HepG2 (cell line): ENCODE results near the gene TMEM219. TPM values are rescaled to one million over a fixed set of nuclear protein-coding genes. Genes with fewer than 3 reads are reported as not detected.

ENCODE experiments used
- ATAC-seq: fragments of 200-7000 bp; cut with Tn5 transposase; 3 replicates; pipeline ENCODE4 v1.9.1; 2020; ENCODE audit warnings: mild to moderate bottlenecking, moderate library complexity
- BruUV-seq: library from RNA; stranded (reverse); fragments of 400-500 nt; replicated peaks from 2 replicates; lab custom pipeline; 2021; lab: Mats Ljungman, UMichigan
- CTCF ChIA-PET: fragments of 300-600 bp; formaldehyde crosslinking; extraction: SDS; loops from one replicate; lab custom pipeline; 2021; ENCODE audit warnings: low total read pairs, inconsistent platforms, low intra/inter-chr PET ratio; lab: Yijun Ruan, JAX
- POLR2A ChIA-PET: fragments of 350-600 bp; sonication (Branson Sonifier 250); formaldehyde crosslinking; loops from one replicate; lab custom pipeline; 2020; ENCODE audit warnings: antibody characterized with exemption, inconsistent platforms; lab: Yijun Ruan, JAX
- DNase-seq: peaks from one replicate; pipeline ENCODE4 v3.0.0-alpha.2; 2015; ENCODE audit warnings: low spot score
- FAIRE-seq: peaks from 3 replicates; lab custom pipeline; 2011; peaks lifted over from hg19 to GRCh38; lab: Jason Lieb, UNC
- H2AFZ ChIP-seq: one replicate; pipeline ENCODE4 v1.6.1; 2011; ENCODE audit warnings: low read length, inconsistent platforms
- H3K27ac ChIP-seq: fragments of 300-600 bp; 3 replicates; pipeline ENCODE4 v1.8.0; 2011; ENCODE audit warnings: mixed run types, mild to moderate bottlenecking, mixed read lengths, low read length, inconsistent platforms; ENCODE audit not compliant: insufficient read depth; ENCODE audit errors: extremely low read length
- H3K27me3 ChIP-seq, 2 experiments: fragments of 200-600 bp in 1 of 2; 2 replicates in 1 of 2; 3 replicates in 1 of 2; pipeline versions ENCODE4 v1.6.0 to v1.8.0; 2011; ENCODE audit warnings: low read length in 2 of 2, mild to moderate bottlenecking in 2 of 2, moderate library complexity in 2 of 2, inconsistent platforms in 1 of 2; ENCODE audit not compliant: insufficient read depth in 2 of 2, control insufficient read depth in 1 of 2
- H3K36me3 ChIP-seq, 2 experiments: fragments of 200-600 bp in 1 of 2; replicated peaks in 1 of 2; 2 replicates in 1 of 2; 3 replicates in 1 of 2; pipeline versions ENCODE4 v1.5.1 to v1.8.0; 2011; ENCODE audit warnings: low read length in 2 of 2, inconsistent platforms in 1 of 2; ENCODE audit not compliant: insufficient read depth in 2 of 2, control insufficient read depth in 1 of 2
- H3K4me1 ChIP-seq: 2 replicates; pipeline ENCODE4 v1.5.1; 2012; ENCODE audit warnings: low read length, inconsistent platforms; ENCODE audit not compliant: insufficient read depth
- H3K4me2 ChIP-seq: 2 replicates; pipeline ENCODE4 v1.6.0; 2011; ENCODE audit warnings: low read depth, low read length, inconsistent platforms
- H3K4me3 ChIP-seq, 3 experiments: fragments of 200-600 bp in 1 of 3; sonication (generic), shearing (Covaris generic) in 1 of 3; replicated peaks in 1 of 3; 2 replicates each; pipeline ENCODE4 v1.5.1; 2011 to 2016; ENCODE audit warnings: low read length in 3 of 3, inconsistent platforms in 2 of 3, low read depth in 2 of 3, mild to moderate bottlenecking in 2 of 3, control low read depth in 1 of 3, mixed read lengths in 1 of 3; ENCODE audit not compliant: insufficient read depth in 1 of 3
- H3K79me2 ChIP-seq: one replicate; pipeline ENCODE4 v1.6.1; 2011; ENCODE audit warnings: low read length, inconsistent platforms; ENCODE audit not compliant: insufficient read depth
- H3K9ac ChIP-seq: 2 replicates; pipeline ENCODE4 v1.6.0; 2011; ENCODE audit warnings: mild to moderate bottlenecking, low read depth, low read length, inconsistent platforms; ENCODE audit not compliant: insufficient read depth
- H3K9me3 ChIP-seq: 2 replicates; pipeline ENCODE4 v1.5.1; 2012; ENCODE audit warnings: mild to moderate bottlenecking, low read length
- H4K20me1 ChIP-seq: 2 replicates; pipeline ENCODE4 v1.6.0; 2011; ENCODE audit warnings: inconsistent platforms, mild to moderate bottlenecking, low read length, moderate library complexity; ENCODE audit not compliant: insufficient read depth
- HOXA9 ChIP-seq: sonication (generic); formaldehyde crosslinking; IDR thresholded peaks from 2 replicates; pipeline ENCODE4 v1.8.1; 2022; ENCODE audit warnings: missing genetic modification reagents, mild to moderate bottlenecking, moderate library complexity, borderline replicate concordance
- KLF13 ChIP-seq: sonication (generic); formaldehyde crosslinking; IDR thresholded peaks from 2 replicates; pipeline ENCODE4 v1.4.0; 2020; ENCODE audit warnings: mild to moderate bottlenecking, missing genetic modification reagents
- NFIC ChIP-seq: IDR thresholded peaks from 2 replicates; pipeline ENCODE4 v1.6.1; 2012; ENCODE audit warnings: mild to moderate bottlenecking, low read length, inconsistent platforms
- POLR2G ChIP-seq: fragments of 200-400 bp; formaldehyde crosslinking; IDR thresholded peaks from 2 replicates; pipeline ENCODE4 v1.6.1; 2018; ENCODE audit warnings: mild to moderate bottlenecking, low read depth, low read length, moderate library complexity
- RBFOX2 ChIP-seq: fragments of 200-400 bp; formaldehyde crosslinking; IDR thresholded peaks from 2 replicates; pipeline ENCODE4 v1.6.1; 2017; ENCODE audit warnings: low read depth, mild to moderate bottlenecking, low read length
- ZBTB8A ChIP-seq: sonication (generic); formaldehyde crosslinking; IDR thresholded peaks from 2 replicates; pipeline ENCODE4 v1.4.0; 2020; ENCODE audit warnings: mild to moderate bottlenecking, low read depth, missing genetic modification reagents, borderline replicate concordance
- ZFY ChIP-seq: sonication (generic); formaldehyde crosslinking; IDR thresholded peaks from 2 replicates; pipeline ENCODE4 v1.4.0; 2020; ENCODE audit warnings: missing genetic modification reagents
- ZNF121 ChIP-seq: sonication (generic); formaldehyde crosslinking; IDR thresholded peaks from 2 replicates; pipeline ENCODE4 v1.5.0; 2020; ENCODE audit warnings: mild to moderate bottlenecking, missing genetic modification reagents
- ZNF180 ChIP-seq: sonication (generic); formaldehyde crosslinking; IDR thresholded peaks from 2 replicates; pipeline ENCODE4 v1.4.0; 2020; ENCODE audit warnings: low read depth, missing genetic modification reagents, borderline replicate concordance
- ZNF496 ChIP-seq: sonication (generic); formaldehyde crosslinking; IDR thresholded peaks from 2 replicates; pipeline ENCODE4 v1.8.1; 2023; ENCODE audit warnings: mild to moderate bottlenecking, moderate library complexity, missing genetic modification reagents; ENCODE audit not compliant: insufficient replicate concordance
- ZNF761 ChIP-seq: sonication (generic); formaldehyde crosslinking; conservative IDR thresholded peaks from 2 replicates; pipeline ENCODE4 v1.4.0; 2020; ENCODE audit warnings: mild to moderate bottlenecking, missing genetic modification reagents
- ZNF781 ChIP-seq: sonication (generic); formaldehyde crosslinking; IDR thresholded peaks from 2 replicates; pipeline ENCODE4 v1.5.1; 2020; ENCODE audit warnings: borderline replicate concordance, mild to moderate bottlenecking, missing genetic modification reagents; ENCODE audit errors: not compliant biosample characterization
- ZSCAN30 ChIP-seq: sonication (generic); formaldehyde crosslinking; IDR thresholded peaks from 2 replicates; pipeline ENCODE4 v1.5.0; 2020; ENCODE audit warnings: mild to moderate bottlenecking, missing genetic modification reagents
- WGBS: methylation state at CpG from one replicate; pipeline ENCODE4 v1.1.6; 2017; ENCODE audit warnings: low lambda C conversion rate; 5-methylcytosine and 5-hydroxymethylcytosine counted together
- in situ Hi-C: cut with HindIII; loops from 2 replicates; pipeline ENCODE4 v1.10.0; 2017; ENCODE audit warnings: low pct_unique_long_range_greater_than_20kb; ENCODE audit not compliant: extremely low pct_ligation_motif_present
- intact Hi-C: fragments of 100-400 bp; cut with micrococcal nuclease; formaldehyde crosslinking; loops from one replicate; pipeline ENCODE4 v1.10.0; 2022; ENCODE audit not compliant: unreplicated experiment
- polyA plus RNA-seq, 8 experiments: library from polyadenylated mRNA; depleted of rRNA in 3 of 8; stranded (reverse) in 7 of 8; unstranded in 1 of 8; fragments of >200 nt; fragmentation: Illumina TruSeq in 4 of 8; extraction: Trizol in 4 of 8; gene quantifications; 2 replicates each; pipeline versions ENCODE4 v1.2.1 to v1.2.3, GENCODE V29; 2011 to 2016; ENCODE audit warnings: low read depth in 4 of 8, missing spikeins in 1 of 8, mixed read lengths in 1 of 8; ENCODE audit not compliant: insufficient read depth in 1 of 8
- total RNA-seq, 5 experiments: library from RNA; depleted of rRNA; stranded (reverse); fragments of >200 nt; fragmentation: Illumina TruSeq; extraction: Trizol; gene quantifications; 2 replicates each; pipeline ENCODE4 v1.2.3, GENCODE V29; 2016; ENCODE audit warnings: low read depth in 1 of 5
- TF ChIP-seq, protein P1 (sequence below): sonication (generic); formaldehyde crosslinking; IDR thresholded peaks from 2 replicates; pipeline ENCODE4 v1.5.0; 2020; ENCODE audit warnings: mild to moderate bottlenecking, missing genetic modification reagents, moderate library complexity
- TF ChIP-seq, protein P2 (sequence below): sonication (generic); formaldehyde crosslinking; IDR thresholded peaks from 2 replicates; pipeline ENCODE4 v1.8.1; 2022; ENCODE audit warnings: mild to moderate bottlenecking, missing genetic modification reagents
- TF ChIP-seq, protein P3 (sequence below): sonication (generic); formaldehyde crosslinking; IDR thresholded peaks from 2 replicates; pipeline ENCODE4 v1.4.0; 2020; ENCODE audit warnings: mild to moderate bottlenecking, missing genetic modification reagents
- TF ChIP-seq, protein P4 (sequence below): sonication (generic); formaldehyde crosslinking; IDR thresholded peaks from 2 replicates; pipeline ENCODE4 v1.5.1; 2020; ENCODE audit warnings: missing genetic modification reagents, mild to moderate bottlenecking, borderline replicate concordance

TMEM219 gene
- total and polyA plus RNA-seq, 2 of the 13 experiments (the other 11 are each of a cell fraction or from before 2014, with no cell fraction given) = 105 to 115 TPM

DNA sequence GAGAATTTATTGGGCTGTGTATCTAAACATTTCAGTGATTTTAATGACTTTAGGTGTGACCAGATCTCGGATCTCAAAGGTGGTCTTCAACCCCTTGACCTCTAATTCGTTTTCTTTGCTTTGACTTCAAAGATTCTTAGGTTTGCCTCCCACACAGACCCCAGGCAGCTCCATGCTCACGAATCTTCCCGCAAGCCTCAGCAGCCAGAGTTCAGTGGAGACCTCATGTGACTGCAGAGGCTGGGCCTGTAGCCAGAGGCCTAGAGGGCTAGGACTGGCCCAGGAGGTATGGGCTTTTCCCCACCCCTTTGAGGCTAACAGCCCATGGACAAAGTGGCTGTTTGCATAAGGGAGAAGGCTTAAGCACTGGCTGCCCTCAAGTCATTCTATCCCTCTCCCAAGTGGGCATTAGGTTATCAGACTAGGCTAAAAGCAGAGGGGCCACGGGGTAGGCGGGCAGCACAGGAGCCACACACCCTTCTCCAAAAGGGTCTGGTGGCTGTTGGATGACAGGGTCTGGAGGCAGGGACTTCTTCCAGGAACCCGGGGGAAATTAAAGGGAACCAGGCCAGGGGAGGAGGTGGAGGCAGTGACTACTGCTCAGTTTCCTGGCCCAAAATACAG lies 30.6 kb downstream of the TMEM219 start:
- intact Hi-C loops = no loop called here
- BruUV-seq = no TSS peak
- FAIRE-seq = no peak
- Histone ChIP-seq H3K4me3 (no peak overlapping the region), H3K27ac (no peak overlapping the region), H3K36me3 (peaks cover 23 to 55% of the 10 kb centered on the region in 2 experiments), H3K27me3 (peaks cover 0 to 5% of the 10 kb centered on the region in 2 experiments; a peak in 1 of 5 replicates), H3K4me2 (no peak overlapping the region), H3K9ac (no peak overlapping the region), H3K9me3 (no peaks in the 10 kb centered on the region), H3K4me1 (peaks cover 22% of the 10 kb centered on the region), H2AFZ (no peak overlapping the region), H4K20me1 (no peaks in the 10 kb centered on the region), H3K79me2 (peaks cover 9% of the 10 kb centered on the region)
- no peak for ATAC-seq
- CTCF ChIA-PET = no interaction called here
- in situ Hi-C loops = no loop called here
- POLR2A ChIA-PET = interaction anchor here (1.2 to 2.0 kb wide), 3 partner anchors 16 to 185 kb away, joined by 3 to 10 read pairs (median 6); partner anchors contain the start of gene KCTD13
- DNase-seq = no peak
- 92% methylated on average over 7 of the region's 7 CpGs for WGBS
- TF ChIP-seq RBFOX2 = peak; percentile 10; the same call in 1 of the 2 replicates
- peak; percentile 20; the same call in 1 of the 2 replicates for TF ChIP-seq POLR2G
- TF ChIP-seq ZNF781 (CRISPR knock-in tag) = no peak
- TF ChIP-seq HOXA9 (CRISPR knock-in tag) = no peak
- no peak for TF ChIP-seq NFIC
- no peak for TF ChIP-seq ZSCAN30 (CRISPR knock-in tag)
- no peak for TF ChIP-seq ZBTB8A (CRISPR knock-in tag)
- TF ChIP-seq, protein P1, sequence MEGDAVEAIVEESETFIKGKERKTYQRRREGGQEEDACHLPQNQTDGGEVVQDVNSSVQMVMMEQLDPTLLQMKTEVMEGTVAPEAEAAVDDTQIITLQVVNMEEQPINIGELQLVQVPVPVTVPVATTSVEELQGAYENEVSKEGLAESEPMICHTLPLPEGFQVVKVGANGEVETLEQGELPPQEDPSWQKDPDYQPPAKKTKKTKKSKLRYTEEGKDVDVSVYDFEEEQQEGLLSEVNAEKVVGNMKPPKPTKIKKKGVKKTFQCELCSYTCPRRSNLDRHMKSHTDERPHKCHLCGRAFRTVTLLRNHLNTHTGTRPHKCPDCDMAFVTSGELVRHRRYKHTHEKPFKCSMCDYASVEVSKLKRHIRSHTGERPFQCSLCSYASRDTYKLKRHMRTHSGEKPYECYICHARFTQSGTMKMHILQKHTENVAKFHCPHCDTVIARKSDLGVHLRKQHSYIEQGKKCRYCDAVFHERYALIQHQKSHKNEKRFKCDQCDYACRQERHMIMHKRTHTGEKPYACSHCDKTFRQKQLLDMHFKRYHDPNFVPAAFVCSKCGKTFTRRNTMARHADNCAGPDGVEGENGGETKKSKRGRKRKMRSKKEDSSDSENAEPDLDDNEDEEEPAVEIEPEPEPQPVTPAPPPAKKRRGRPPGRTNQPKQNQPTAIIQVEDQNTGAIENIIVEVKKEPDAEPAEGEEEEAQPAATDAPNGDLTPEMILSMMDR (CRISPR knock-in tag) = no peak
- TF ChIP-seq ZNF180 (CRISPR knock-in tag) = no peak
- TF ChIP-seq ZNF496 = no peak
- TF ChIP-seq, protein P2, sequence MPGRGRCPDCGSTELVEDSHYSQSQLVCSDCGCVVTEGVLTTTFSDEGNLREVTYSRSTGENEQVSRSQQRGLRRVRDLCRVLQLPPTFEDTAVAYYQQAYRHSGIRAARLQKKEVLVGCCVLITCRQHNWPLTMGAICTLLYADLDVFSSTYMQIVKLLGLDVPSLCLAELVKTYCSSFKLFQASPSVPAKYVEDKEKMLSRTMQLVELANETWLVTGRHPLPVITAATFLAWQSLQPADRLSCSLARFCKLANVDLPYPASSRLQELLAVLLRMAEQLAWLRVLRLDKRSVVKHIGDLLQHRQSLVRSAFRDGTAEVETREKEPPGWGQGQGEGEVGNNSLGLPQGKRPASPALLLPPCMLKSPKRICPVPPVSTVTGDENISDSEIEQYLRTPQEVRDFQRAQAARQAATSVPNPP = no peak
- no peak for TF ChIP-seq KLF13 (CRISPR knock-in tag)
- peak; percentile 19; the same call in 1 of the 2 replicates for TF ChIP-seq ZFY (CRISPR knock-in tag)
- TF ChIP-seq, protein P3, sequence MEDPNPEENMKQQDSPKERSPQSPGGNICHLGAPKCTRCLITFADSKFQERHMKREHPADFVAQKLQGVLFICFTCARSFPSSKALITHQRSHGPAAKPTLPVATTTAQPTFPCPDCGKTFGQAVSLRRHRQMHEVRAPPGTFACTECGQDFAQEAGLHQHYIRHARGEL = no peak
- no peak for TF ChIP-seq ZNF121 (CRISPR knock-in tag)
- no peak for TF ChIP-seq ZNF761 (CRISPR knock-in tag)
- TF ChIP-seq, protein P4, sequence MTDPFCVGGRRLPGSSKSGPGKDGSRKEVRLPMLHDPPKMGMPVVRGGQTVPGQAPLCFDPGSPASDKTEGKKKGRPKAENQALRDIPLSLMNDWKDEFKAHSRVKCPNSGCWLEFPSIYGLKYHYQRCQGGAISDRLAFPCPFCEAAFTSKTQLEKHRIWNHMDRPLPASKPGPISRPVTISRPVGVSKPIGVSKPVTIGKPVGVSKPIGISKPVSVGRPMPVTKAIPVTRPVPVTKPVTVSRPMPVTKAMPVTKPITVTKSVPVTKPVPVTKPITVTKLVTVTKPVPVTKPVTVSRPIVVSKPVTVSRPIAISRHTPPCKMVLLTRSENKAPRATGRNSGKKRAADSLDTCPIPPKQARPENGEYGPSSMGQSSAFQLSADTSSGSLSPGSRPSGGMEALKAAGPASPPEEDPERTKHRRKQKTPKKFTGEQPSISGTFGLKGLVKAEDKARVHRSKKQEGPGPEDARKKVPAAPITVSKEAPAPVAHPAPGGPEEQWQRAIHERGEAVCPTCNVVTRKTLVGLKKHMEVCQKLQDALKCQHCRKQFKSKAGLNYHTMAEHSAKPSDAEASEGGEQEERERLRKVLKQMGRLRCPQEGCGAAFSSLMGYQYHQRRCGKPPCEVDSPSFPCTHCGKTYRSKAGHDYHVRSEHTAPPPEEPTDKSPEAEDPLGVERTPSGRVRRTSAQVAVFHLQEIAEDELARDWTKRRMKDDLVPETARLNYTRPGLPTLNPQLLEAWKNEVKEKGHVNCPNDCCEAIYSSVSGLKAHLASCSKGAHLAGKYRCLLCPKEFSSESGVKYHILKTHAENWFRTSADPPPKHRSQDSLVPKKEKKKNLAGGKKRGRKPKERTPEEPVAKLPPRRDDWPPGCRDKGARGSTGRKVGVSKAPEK (CRISPR knock-in tag) = no peak
